Measurements from ENCODE around the gene TMEM200A. TPM values are rescaled to one million over a fixed set of nuclear protein-coding genes. Genes with fewer than 3 reads are reported as not detected.

TMEM200A gene
- polyA plus RNA-seq, 1 of the 3 experiments (the other 2 are of a cell fraction), result 32.6 TPM

- Histone ChIP-seq H3K4me2 (peak overlapping the region; percentile 87), H3K79me2 (ENCODE audit: insufficient read depth) (peaks cover 67% of the 10 kb centered on the region), H3F3A (replicated peaks; ENCODE audit: insufficient read depth) (peaks cover 3% of the 10 kb centered on the region), H3K27ac (ENCODE audit: low read depth in 2 of 2, low read length in 1 of 2) (peak overlapping the region in 1 of 2 experiments; percentile 88; a peak in 1 of 4 replicates), H3K9me2 (no peaks in the 10 kb centered on the region), H3K4me1 (ENCODE audit: control insufficient read depth in 1 of 2, insufficient read depth in 2 of 2, low read depth in 1 of 2, low read length in 1 of 2) (no peaks in the 10 kb centered on the region; a peak in 1 of 4 replicates), H3K36me3 (replicated peaks in 1 of 2; ENCODE audit: control insufficient read depth in 1 of 2, insufficient read depth in 2 of 2, low read length in 1 of 2) (peaks cover 0 to 5% of the 10 kb centered on the region in 2 experiments), H3K9me3 (no peaks in the 10 kb centered on the region), H2AFZ (ENCODE audit: low read depth) (no peak overlapping the region), H3K4me3 (ENCODE audit: low read depth in 2 of 2, low read length in 1 of 2) (peak overlapping the region; percentile 73 to 81; a peak in 3 of 4 replicates), H3K9ac (peak overlapping the region; percentile 94), H4K20me1 (ENCODE audit: insufficient read depth) (peaks cover 10% of the 10 kb centered on the region), H3K27me3 (ENCODE audit: insufficient read depth) (no peaks in the 10 kb centered on the region)
- TF ChIP-seq ELF1 (IDR thresholded peaks at IDR 0.05), result no peak
- TF ChIP-seq JUND (IDR thresholded peaks at IDR 0.05), result 0 out of 2 replicates have a peak, but pooled peaks have one; percentile 13
- TF ChIP-seq, protein P1, sequence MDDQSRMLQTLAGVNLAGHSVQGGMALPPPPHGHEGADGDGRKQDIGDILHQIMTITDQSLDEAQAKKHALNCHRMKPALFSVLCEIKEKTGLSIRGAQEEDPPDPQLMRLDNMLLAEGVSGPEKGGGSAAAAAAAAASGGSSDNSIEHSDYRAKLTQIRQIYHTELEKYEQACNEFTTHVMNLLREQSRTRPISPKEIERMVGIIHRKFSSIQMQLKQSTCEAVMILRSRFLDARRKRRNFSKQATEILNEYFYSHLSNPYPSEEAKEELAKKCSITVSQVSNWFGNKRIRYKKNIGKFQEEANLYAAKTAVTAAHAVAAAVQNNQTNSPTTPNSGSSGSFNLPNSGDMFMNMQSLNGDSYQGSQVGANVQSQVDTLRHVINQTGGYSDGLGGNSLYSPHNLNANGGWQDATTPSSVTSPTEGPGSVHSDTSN (IDR thresholded peaks at IDR 0.05), result peak; percentile 56; the same call in 1 of the 2 replicates
- TF ChIP-seq FOSL2 (IDR thresholded peaks at IDR 0.05; ENCODE audit: borderline replicate concordance, low read depth), result peak; percentile 29; the same call in 1 of the 2 replicates
- TF ChIP-seq POLR2AphosphoS5 (IDR thresholded peaks at IDR 0.05; ENCODE audit: low read depth, low read length), result no peak
- CTCF ChIA-PET, result no interaction called here
- POLR2A ChIA-PET, result no interaction called here
- no peak for DNase-seq
- WGBS (ENCODE audit: low lambda C conversion rate), result 26% methylated on average over 3 of the region's 3 CpGs
Measured at GRCh38 chr6:130364224-130364780, 1.5 kb upstream of the TMEM200A start.

DNA sequence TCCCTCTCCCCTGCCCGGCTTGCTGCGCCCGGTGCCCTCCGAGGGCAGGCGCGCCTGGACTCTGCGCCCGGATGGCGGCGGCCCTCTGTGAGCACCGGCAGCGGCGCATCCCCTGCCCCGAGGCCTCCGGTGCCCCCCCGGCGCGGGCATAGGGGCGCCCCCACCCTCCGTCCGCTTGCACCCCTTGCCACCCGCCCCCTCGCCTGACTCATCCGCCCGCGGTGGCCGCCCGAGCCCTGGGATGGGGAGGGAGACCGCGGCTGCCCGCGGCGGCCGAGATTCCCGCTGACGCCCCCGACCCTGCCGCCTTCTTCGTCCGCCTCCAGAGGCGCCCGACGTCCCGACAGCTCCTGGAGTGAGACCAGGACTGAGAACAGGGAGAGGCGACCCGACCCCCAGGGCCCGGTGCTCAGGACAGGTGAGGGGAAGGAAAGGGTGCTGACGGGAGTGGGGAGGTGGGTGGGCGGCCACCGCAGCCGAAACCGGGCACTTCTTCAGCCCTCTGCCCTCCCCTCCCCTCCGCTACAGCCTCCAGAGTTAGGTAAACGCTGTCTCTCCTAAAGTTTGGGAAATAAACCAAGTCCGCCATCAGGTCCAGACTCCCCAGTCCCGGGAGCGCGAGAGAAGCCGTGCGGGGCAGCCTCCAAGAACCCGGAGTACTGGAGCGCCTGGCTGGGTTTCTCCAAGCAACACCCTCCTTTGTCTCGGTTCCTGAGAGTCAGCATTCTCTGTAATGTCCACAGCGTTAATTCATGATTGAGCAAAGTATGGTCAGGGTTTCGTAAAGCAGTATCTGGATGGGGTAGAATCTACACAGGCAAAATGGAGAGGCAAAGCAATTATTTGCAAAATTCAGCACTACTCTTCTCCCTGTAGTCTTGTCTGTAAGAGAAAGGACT is 539 bp downstream of the TMEM200A start:
- Histone ChIP-seq H2AFZ (ENCODE audit: low read depth) (peak overlapping the region; percentile 73; the same call in 1 of the 2 replicates), H3K4me2 (peak overlapping the region; percentile 87), H3K9me3 (no peaks in the 10 kb centered on the region), H3K79me2 (ENCODE audit: insufficient read depth) (peaks cover 88% of the 10 kb centered on the region), H3K4me3 (ENCODE audit: low read depth in 2 of 2, low read length in 1 of 2) (peak overlapping the region; percentile 73 to 81), H3K9me2 (no peaks in the 10 kb centered on the region), H3F3A (replicated peaks; ENCODE audit: insufficient read depth) (peaks cover 1% of the 10 kb centered on the region), H3K27ac (ENCODE audit: low read depth in 2 of 2, low read length in 1 of 2) (peak overlapping the region; percentile 64 to 88), H3K4me1 (ENCODE audit: control insufficient read depth in 1 of 2, insufficient read depth in 2 of 2, low read depth in 1 of 2, low read length in 1 of 2) (peaks cover 0 to 4% of the 10 kb centered on the region in 2 experiments; a peak in 1 of 4 replicates), H3K27me3 (ENCODE audit: insufficient read depth) (no peaks in the 10 kb centered on the region), H3K9ac (peak overlapping the region; percentile 94), H4K20me1 (ENCODE audit: insufficient read depth) (peaks cover 26% of the 10 kb centered on the region), H3K36me3 (replicated peaks in 1 of 2; ENCODE audit: control insufficient read depth in 1 of 2, insufficient read depth in 2 of 2, low read length in 1 of 2) (peaks cover 0 to 11% of the 10 kb centered on the region in 2 experiments)
- TF ChIP-seq FOSL2 (IDR thresholded peaks at IDR 0.05; ENCODE audit: borderline replicate concordance, low read depth), result peak; percentile 75; the same call in 1 of the 2 replicates
- TF ChIP-seq ZBTB33 (IDR thresholded peaks at IDR 0.05; ENCODE audit: borderline replicate concordance, low read depth), result no peak
- peak; percentile 30 for TF ChIP-seq CTCF (IDR thresholded peaks at IDR 0.05)
- TF ChIP-seq TCF12 (IDR thresholded peaks at IDR 0.05), result peak; percentile 18; the same call in 1 of the 2 replicates
- TF ChIP-seq NFIC (IDR thresholded peaks at IDR 0.05; ENCODE audit: borderline replicate concordance), result no peak
- 0 out of 4 replicates have a peak, but pooled peaks of 1 of the 2 experiments have one; percentile 10 for TF ChIP-seq EP300 (IDR thresholded peaks at IDR 0.05; ENCODE audit: borderline replicate concordance in 1 of 2, low read depth in 1 of 2, low read length in 1 of 2)
- CTCF ChIA-PET, result interaction anchor here (1.2 kb wide), 1 partner anchor 332 kb away, joined by 5 read pairs; no protein-coding TSS in a partner anchor
- WGBS (ENCODE audit: low lambda C conversion rate), result 4% methylated on average over 19 of the region's 65 CpGs
- POLR2A ChIA-PET, result no interaction called here
- DNase-seq, result peak; percentile 10
